ENCODE measurements around the gene NLRP7. TPM values are rescaled to one million over a fixed set of nuclear protein-coding genes. Genes with fewer than 3 reads are reported as not detected.
"Not testable (repeated sequence)": the region's sequence is repeated elsewhere in the genome, so short reads cannot be mapped to it uniquely, and the experiment has no call there.

NLRP7 gene
- not detected for polyA plus RNA-seq (2013, experiment 1 of 2; ENCODE audit: insufficient read length)
- not detected for polyA plus RNA-seq (2013, experiment 2 of 2; ENCODE audit: insufficient read length)

DNA sequence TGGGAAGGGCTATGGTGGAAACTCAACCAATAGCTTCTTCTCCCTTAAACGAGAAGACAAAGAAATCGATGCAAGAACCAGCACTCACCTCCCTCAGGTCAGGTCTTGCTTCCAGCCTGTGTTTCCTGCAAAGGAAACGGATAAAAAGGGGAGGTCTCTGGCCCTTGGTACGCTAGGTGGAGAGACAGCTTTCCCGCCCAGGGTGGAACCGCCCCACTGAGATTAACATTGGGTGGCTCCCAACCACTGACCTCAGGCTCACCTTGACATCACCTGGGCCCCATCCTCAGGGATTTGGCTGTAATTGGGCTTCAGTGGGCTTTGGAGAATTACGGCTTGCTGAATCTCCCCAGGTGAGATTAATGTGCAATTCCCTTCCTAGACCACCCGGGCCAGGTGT, at the start of gene NLRP7:
NLRP7 (minus strand) TSS at position 150 of the 400 bp plus-strand sequence.
- DNase-seq: no peak

DNA sequence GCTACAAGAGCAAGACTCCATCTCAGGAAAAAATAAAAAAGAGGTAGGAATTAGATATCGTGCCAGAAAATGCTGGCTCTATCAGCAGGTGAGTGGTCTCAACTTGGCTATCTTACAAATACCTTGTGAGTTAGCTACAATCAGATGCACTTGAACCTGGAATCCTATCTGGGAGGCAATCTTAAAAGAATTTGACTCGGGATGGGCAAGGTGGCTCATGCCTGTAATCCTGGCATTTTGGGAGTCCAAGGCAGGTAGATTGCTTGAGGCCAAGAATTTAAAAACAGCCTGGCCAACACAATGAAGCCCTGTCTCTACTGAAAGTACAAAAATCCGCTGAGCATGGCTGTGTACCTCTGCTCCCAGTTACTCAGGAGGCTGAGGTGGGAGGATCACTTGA, 48.2 kb upstream of the NLRP7 start:
- DNase-seq: no peak

DNA sequence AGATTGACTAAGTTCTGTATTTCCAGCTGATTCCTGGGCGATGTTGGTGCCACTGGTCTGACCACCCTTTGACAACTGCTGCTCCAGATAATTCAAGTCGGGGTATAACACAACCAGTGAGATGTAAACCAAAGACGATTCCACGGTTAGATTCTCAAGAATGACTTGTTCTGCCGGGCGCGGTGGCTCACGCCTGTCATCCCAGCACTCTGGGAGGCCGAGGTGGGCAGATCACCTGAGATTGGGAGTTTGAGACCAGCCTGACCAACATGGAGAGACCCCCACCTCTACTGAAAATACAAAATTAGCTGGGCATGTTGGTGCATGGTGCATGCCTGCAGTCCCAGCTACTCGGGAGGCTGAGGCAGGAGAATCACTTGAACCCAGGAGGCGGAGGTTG, 42.2 kb upstream of the NLRP7 start:
- not testable (repeated sequence) for DNase-seq

DNA sequence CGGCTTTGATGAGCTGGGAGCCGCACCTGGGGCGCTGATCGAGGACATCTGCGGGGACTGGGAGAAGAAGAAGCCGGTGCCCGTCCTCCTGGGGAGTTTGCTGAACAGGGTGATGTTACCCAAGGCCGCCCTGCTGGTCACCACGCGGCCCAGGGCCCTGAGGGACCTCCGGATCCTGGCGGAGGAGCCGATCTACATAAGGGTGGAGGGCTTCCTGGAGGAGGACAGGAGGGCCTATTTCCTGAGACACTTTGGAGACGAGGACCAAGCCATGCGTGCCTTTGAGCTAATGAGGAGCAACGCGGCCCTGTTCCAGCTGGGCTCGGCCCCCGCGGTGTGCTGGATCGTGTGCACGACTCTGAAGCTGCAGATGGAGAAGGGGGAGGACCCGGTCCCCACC, 35.2 kb upstream of the NLRP7 start:
- DNase-seq: not testable (repeated sequence)

DNA sequence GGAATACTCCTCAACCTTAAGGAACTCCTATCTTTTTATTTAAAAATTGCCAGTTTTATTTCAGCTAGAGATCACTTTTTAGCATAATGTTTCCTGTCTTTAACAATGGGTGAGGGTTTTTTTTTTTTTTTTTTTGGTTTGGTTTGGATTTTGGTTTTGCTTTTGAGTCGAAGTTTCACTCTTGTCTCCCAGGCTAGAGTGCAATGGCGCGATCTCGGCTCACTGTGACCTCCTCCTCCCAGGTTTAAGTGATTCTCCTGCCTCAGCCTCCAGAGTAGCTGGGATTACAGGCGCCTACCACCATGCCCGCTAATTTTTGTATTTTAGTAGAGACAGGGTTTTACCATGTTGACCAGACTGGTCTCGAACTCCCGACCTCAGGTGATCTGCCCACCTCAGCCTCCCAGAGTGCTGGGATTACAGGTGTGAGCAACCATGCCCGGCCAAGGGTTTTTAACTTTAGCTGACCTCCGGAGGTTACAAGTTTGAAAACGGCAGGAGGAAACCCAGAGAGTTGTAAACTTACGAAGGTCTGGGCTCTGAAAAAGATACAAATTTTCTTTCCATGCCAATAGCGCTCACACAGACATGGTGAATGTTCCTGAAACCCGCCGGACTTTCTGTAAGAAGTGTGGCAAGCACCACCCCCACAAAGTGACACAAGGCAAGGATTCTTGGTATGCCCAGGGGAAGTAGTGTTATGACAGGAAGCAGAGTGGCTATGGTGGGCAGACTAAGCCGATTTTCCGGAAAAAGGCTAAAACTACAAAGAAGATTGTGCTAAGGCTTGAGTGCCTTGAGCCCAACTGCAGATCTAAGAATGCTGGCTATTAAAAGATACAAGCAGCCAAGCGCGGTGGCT, 26.1 kb upstream of the NLRP7 start:
- not testable (repeated sequence) for DNase-seq

DNA sequence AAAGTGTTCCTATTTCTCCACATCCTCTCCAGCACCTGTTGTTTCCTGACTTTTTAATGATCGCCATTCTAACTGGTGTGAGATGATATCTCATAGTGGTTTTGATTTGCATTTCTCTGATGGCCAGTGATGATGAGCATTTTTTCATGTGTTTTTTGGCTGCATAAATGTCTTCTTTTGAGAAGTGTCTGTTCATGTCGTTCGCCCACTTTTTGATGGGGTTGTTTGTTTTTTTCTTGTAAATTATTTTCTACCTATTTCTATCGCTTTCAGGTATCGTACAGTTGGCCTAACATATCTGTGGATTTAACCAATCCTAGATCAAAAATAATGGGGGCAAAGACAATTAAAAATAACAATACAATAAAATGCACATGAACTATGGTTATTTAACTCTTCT, 24.1 kb upstream of the NLRP7 start:
- DNase-seq: not testable (repeated sequence)

DNA sequence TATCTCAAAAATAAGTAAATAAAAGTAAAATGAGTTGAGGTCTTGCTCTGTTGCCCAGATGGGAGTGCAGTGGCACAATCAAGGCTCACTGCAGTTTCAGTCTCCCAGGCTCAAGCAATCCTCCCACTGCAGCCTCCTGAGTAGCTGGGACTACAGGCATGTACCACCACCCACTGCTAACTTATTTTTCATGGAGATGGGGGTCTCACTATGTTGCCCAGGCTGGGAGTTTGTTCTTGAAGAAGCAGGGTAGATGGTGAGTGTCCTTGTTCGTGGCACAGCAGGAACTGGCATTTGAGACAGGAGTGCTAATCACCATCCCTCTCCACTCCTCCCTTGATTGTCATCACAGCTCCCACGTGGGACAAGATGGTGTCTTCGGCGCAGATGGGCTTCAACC, 22.3 kb upstream of the NLRP7 start:
- no peak for DNase-seq

DNA sequence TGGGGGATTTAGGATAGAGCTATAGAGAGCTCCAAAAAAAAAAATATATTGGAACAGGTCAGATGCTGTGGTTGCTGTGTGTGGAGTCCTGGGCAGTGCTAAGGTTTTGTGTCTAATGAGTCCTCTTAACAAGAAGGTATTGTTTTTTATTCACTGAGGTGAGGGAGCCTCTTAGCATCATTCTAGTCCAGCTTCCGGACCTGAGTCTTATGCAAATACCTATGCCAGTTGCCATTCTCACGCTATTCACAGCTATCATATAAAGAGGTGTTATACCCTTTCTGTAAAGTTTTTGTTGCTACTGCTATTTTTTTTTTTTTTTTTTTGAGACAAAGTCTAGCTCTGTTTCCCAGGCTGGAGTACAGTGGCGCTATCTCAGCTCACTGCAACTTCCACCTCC, 20.3 kb upstream of the NLRP7 start:
- DNase-seq: no peak

DNA sequence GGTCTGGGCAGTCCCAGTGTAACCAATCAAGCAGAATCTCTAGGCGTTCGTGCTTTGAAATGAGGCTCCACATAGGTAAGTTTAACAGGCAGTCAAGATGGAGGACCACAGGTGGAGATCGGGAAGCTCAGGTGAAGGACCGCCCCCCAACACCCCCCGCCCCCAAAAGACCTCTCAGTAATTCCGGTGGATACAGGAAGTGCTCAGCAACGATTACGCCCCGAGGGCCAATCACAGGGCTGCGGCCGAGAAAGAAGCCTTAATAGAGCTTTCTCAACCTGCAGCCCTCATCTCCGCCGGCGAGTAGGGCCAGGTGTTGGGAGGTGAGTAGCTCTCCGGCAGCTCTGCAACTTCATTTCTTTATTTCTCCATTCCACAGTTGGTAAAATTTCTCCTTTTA, 17.7 kb upstream of the NLRP7 start:
- DNase-seq: not testable (repeated sequence)

DNA sequence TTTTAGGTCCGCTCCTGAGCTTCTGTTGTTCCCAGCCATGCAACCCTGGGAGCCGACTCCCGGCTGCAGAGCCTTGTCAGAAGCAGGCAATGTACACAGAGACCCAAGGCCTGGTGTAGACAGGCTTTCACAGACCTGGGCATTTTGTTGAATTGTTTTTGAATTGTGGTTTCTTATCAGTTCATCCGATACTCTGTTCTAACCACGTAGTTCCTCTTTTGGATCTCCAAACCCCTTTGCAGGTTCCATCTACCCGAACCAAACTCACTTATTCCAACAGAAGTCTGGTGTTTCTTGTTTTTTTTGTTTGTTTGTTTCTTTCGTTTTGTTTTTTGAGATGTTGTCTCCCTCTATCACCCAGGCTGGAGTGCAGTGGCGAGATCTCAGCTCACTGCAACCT, 12.5 kb upstream of the NLRP7 start:
- no peak for DNase-seq

DNA sequence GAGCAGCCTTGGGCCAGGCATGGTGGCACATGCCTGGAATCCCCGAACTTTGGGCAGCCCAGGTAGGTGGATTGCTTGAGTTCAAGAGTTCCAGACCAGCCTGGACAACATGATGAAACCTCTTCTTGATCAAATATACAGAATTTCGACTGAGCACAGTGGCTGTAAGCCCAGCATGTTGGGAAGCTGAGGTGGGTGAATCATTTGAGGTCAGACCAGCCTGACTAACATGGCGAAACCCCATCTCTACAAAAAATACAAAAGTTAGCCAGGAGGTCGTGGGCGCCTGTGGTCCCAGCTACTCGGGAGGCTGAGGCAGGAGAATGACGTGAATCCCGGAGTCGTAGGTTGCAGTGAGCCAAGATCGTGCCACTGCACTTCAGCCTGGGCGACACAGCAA, 8.0 kb upstream of the NLRP7 start:
- no peak for DNase-seq

DNA sequence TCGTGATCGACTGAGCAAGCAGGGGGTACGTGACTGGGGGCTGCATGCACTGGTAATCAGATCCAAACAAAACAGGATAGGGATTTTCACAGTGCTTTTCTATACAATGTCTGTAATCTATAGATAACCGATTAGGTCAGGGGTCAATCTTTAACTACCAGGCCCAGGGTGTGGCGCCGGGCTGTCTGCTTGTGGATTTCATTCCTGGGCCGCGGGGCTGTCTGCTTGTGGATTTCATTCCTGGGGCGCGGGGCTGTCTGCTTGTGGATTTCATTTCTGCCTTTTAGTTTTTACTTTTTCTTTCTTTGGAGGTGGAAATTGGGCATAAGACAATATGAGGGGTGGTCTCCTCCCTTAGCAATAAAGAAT, 6.0 kb upstream of the NLRP7 start:
- DNase-seq: not testable (repeated sequence)

DNA sequence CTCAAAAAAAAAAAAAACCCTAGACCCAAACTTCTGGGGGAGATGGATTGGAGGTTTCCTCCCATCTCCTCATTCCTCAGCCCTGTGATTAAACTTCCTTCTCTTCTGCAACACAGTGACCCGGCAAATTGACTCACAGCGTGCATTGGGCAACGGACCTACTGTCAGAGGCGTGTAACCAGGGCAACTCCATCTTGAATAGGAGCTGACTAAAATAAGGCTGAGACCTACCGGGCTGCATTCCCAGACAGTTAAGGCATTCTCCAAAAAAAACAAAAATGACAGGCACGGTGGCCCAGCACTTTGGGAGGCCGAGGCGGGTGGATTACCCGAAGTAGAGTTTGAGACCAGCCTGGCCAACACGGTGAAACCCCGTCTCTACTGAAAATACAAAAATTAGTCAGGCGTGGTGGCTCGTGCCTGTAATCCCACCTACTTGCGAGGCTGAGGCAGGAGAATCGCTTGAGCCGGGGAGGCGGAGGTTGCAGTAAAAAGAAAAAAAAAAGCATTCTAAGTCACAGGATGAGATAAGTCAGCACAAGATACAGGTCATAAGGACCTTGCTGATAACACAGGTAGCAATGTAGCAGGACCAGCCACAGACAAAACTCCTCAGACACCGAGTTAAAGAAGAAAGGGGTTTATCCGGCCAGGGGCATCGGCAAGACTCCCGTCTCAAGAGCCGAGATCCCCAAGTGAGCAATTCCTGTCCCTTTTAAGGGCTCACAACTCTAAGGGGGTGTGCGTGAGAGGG, 5.4 kb upstream of the NLRP7 start:
- DNase-seq: no peak

DNA sequence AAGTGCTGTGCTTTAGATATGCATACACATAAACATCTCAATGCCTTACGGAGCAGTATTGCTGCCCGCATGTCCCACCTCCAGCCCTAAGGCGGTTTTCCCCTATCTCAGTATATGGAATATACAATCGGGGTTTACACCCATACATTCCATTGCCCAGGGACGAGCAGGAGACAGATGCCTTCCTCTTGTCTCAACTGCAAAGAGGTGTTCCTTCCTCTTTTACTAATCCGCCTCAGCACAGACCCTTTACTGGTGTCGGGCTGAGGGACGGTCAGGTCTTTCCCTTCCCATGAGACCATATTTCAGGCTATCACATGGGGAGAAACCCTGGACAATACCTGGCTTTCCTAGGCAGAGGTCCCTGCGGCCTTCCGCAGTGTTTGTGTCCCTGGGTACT, 3.2 kb upstream of the NLRP7 start:
- DNase-seq: not testable (repeated sequence)

DNA sequence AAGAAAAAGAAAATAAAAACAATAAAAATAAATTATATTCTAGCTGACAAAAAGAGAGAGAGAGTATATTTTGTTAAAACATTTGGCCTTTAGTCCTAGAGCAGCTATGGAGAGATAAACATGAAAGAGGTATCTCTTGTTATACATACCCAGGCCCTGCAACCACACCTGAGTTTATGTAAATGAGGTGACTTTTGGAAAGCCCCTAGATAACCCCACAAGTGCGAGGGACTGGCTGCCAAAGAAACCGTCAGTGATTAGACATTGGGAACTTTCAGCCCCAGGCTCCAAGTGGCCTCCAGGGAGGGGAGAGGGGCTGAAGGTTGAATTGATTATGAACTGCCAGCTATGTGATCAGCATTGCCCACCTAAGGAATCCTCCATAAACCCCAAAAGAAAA, 2.1 kb upstream of the NLRP7 start:
- DNase-seq: no peak

DNA sequence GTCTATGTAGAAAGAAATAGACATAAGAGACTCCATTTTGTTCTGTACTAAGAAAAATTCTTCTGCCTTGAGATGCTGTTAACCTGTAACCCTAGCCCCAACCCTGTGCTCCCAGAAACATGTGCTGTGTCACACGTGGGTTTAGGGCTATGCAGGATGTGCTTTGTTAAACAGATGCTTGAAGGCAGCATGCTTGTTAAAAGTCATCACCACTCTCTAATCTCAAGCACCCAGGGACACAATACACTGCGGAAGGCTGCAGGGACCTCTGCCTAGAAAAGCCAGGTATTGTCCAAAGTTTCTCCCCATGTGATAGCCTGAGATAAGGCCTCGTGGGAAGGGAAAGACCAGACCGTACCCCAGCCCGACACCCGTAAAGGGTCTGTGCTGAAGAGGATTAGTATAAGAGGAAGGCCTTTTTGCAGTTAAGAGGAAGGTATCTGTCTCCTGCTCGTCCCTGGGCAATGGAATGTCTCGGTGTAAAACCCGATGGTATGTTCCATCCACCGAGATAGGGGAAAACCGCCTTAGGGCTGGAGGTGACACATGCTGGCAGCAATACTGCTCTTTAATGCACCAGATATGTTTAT, 3.5 kb downstream of the NLRP7 start:
- not testable (repeated sequence) for DNase-seq

DNA sequence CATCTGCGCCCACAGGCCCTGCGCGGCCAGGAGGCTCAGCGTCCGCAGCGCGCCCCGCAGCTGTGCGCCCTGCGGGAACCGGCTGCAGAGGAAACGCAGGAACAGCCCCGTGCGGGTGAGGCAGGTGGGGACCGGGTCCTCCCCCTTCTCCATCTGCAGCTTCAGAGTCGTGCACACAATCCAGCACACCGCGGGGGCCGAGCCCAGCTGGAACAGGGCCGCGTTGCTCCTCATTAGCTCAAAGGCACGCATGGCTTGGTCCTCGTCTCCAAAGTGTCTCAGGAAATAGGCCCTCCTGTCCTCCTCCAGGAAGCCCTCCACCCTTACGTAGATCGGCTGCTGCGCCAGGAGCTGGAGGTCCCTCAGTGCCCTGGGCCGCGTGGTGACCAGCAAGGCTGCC, 7.8 kb downstream of the NLRP7 start:
- not testable (repeated sequence) for DNase-seq

DNA sequence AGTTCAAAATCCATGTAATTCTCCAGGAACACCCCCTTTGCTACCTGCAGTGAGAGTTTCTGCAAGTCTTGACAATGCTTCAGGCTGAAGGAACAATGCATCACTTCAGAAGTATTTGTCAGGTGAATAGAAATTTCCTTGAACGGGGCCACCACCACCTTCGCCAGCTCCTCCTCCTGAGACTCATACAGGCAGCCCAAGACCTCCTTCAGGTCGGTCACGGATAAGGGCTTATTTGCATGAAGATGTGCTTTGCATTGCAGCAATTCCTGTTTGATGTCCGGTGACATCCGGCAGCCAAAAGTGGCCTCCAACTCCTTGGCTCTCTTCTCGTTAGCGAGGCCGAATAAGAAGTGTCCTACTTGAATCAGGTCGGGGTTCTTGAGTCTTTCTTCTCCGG, 8.4 kb downstream of the NLRP7 start:
- no peak for DNase-seq

DNA sequence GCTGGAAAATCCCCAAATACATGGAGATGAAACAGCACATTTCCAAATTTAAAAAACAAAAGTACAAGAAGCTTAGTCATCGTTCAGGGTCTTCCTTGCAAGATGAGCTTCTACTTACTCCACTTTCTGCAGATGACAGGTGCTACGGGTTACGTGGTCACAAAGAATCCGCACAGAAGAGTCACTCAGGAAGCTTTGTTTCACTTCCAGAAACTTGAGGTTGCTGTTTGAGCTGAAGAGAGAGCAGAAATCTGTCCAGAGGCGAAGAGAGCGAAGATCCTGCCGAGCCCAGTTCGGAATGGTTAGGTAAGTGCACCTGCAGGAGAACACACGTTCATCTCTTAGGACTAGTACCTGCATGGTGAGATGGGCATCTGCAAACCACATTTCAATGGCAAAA, 9.4 kb downstream of the NLRP7 start:
- DNase-seq: no peak

DNA sequence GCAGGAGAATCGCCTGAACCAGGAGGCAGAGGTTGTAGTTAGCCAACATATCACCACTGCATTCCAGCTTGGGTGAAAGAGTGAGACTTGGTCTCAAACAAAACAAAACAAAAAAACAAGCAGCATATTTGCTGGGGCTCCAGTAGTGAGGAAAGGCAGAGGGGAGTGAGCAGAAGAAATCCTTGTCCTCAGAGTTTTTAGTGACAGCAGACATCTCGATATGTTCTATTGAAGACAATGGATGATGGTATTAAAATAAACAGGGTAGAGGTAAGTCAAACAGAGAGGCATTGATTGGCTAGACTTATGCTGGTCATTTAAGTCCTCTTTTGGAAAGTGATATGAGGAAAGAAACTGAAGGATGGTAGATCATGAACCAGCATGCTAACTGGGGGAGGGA, 19.0 kb downstream of the NLRP7 start:
- DNase-seq: no peak

DNA sequence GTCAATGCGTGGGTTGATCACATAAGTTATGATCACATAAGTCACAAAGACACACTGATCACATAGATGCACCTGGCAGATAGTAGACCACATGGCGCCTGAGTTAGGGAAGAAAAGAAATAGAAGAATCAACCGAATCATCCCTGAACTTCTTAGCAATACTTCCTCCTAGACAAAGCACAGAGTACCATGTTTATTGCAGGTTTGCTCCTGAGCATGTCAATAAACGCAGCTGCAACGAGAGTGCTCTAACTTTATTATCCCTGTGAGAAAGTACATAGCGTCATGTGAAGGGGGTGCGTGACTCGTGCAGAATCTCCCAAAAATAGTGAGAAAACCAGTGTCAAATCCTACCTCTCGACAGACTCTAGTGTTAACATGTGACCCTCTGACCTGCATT, 24.1 kb downstream of the NLRP7 start:
- no peak for DNase-seq

DNA sequence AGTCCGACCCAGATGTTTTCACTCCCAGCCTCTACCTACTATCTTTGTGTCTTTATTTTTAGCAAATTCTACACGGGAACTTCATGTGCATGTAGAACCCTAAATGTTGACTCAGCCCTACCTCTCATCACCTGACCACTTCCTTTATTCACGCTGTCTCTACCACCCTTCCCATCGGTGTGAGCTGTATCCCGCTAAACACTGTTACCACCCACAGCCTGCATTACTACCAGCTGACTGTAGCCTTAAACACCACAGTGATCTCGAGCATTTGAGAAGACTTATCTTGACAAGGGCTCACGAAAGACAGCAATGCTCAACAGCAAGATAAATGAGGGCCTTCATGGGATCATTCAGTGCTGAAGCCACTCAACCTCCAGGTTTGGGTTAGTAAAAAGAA, 26.2 kb downstream of the NLRP7 start:
- DNase-seq: no peak

Measured in fibroblast of skin of scalp (primary cell).